Measurements from ENCODE around the gene NEUROD1.

NEUROD1 gene

DNA sequence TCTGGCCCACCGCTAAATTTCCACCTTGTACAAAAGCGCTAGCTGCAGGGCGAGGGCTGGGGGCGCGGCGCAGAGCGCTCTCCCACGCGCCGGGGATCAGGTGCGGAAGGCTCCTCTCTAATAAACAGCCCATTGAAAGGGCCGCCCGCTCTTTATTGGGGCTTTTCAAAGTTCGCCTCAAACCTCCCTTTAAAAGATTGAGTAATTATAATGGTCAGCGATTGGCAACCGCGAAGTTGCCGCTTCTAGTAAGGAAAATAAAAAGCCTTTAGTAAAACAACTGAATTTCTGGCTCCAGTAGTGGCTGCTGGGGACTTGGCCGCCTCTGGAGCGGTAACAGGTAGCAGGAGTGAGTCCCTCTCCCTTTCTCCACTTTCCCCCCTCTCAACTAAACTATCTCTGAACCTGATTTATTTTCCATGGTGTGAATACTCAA lies 755 bp downstream of the NEUROD1 start:
- no peak for DNase-seq

GRCh38 chr2:181678861-181679543 lies 1.3 kb downstream of the NEUROD1 start:
- no peak for DNase-seq

- peak; percentile 73 for DNase-seq
Observed at GRCh38 chr2:181677912-181678586, 2.3 kb downstream of the NEUROD1 start.

- DNase-seq = no peak
Observed at GRCh38 chr2:181675254-181675653, 5.1 kb downstream of the NEUROD1 start.

GRCh38 chr2:181674461-181674860 lies 5.9 kb downstream of the NEUROD1 start:
- no peak for DNase-seq

DNA sequence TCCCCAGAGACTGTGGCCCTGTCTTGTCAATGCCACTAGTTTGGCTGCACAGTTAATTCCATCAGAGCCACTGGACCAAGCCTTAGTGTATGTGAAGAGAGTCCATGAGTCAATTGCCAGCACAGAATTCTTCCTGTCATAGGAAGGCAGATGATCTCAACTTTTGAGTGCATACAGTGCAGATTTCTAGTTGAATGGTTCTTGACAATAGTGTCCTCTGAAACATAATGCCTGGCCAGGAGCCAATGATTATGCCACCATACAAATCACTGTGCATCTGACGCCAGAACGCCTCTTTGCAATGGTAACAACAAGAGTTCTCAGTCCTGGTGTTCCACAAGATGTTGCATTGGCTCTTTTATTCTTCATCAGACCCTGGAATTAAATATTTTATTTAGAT lies 7.1 kb downstream of the NEUROD1 start:
- DNase-seq = no peak

- no peak for DNase-seq
Observed at GRCh38 chr2:181672255-181673008, 7.9 kb downstream of the NEUROD1 start.

GRCh38 chr2:181670632-181671031 lies 9.7 kb downstream of the NEUROD1 start:
- no peak for DNase-seq

DNA sequence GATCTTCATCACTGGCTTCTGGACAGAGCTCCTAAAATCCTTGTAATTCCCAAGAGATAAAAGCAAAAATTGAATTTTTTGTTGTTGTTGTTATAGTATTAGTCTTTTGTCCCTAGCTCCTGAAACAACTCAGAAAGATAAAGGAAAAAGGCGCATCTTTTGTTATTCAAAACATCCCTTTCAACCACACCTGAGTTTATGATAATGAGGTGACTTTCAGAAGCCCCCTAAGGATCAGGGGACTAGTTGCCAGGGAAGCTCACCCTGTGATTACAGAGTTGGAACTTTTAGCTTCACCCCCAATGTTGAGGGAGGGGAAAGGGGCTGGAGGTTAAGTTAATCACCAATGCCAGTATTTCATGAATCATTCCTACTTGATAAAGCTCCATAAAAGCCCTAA lies 13.1 kb downstream of the NEUROD1 start:
- no peak for DNase-seq

- DNase-seq = no peak
Observed at GRCh38 chr2:181662287-181662686, 18.0 kb downstream of the NEUROD1 start.

DNA sequence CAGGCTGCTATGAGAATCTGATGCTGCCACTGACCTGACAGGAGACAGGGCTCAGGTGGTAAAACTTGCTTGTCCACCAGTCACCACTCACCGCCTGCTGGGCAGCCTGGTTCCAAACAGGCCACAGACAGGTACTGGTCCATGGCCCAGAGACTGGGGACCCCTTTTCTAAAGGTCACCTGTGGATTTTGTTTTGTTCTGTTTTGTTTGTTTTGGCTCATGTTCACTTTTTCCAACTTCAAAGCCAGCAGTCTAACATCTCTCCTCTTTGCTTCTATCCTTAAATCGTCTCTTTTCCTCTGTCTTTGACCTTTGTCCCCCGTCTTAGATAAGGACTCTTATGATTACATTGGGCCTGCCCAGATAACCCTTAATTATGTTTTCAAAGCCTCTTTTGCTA lies 20.1 kb downstream of the NEUROD1 start:
- no peak for DNase-seq

GRCh38 chr2:181658444-181658843 lies 21.9 kb downstream of the NEUROD1 start:
- no peak for DNase-seq

DNA sequence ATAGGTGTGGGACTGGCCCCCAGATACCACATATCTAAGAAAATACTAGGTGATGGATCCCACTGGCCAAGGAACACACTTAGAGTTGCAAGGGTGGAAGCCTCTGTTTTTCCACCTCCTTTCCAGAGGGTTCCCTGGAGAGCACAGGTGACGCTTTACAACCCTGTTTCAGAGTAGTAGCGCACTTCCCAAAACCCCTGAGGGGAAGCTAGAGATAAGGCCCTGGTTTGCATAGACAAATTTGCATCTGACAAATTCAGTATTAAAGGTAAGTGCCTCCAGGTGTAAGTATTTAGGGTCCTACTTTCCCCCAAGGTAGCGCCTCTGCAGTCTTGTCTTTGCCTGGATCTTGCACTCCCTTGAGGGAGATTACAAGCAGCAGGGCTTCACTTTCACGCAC lies 22.9 kb downstream of the NEUROD1 start:
- DNase-seq = no peak

- DNase-seq = no peak
Observed at GRCh38 chr2:181656450-181657291, 23.6 kb downstream of the NEUROD1 start, which contains the start of gene CERKL. Gene CERKL, minus strand, starts transcription at chr2:181657105. Its CDS starts 99 bp downstream, at chr2:181657006.

- DNase-seq = no peak
Observed at GRCh38 chr2:181655519-181655918, 24.8 kb downstream of the NEUROD1 start.

- no peak for DNase-seq
Observed at GRCh38 chr2:181649436-181649979, 30.8 kb downstream of the NEUROD1 start.

DNA sequence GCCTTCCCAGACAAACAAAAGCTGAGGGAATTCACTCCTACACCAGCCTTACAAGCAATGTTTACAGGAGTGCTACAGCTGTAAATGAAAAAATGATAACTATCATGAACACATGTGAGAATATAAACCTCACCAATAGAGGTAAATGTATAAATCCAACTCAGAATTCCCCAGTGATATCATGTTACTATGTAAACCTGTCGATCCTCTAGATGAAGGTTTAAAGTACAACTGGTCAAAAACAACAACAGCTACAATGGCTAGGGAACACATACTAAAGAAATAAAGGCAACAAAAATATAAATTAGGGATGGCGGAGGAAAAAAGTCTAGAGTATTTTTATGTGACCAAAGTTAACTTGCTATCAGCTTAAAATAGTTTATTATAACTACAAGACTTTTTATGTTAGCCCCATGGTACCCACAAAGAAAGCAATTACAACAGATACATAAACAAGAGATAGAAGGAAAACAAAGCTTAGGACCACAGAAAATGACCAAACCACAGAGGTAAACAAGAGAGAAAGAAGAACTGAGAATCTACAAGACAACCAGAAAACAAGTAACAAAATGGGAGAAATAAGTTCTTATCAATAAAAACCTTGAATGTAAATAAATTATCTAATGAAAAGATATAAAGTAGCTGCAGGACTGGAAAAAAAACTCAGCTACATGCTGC lies 31.7 kb downstream of the NEUROD1 start:
- no peak for DNase-seq

DNA sequence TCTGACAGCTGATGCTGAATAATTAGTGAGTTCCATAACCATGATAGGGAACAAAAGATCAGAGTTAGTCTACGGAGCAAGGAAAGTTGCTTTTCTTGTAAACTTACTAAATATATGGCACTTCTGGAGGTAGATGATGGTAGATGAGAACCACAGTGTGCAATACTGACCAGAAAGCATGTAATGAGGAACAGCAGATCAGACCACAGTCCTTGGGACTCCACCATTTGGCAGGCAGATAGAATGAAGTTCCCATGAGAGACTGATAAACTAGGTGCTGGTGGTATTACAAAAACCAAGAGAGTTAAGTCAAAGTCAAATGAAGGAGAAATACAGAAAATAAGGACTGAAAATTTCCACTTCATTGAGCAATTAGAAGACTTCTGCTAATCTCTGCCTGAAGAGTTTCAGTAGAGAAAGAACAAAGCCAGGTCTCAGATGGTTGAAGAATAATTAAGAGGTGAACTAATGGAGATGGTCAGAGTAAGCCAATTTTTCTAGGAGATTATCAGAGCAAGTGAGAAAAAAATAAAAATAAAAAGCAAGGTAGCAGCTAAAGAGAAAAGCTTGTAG lies 33.8 kb downstream of the NEUROD1 start:
- no peak for DNase-seq

DNA sequence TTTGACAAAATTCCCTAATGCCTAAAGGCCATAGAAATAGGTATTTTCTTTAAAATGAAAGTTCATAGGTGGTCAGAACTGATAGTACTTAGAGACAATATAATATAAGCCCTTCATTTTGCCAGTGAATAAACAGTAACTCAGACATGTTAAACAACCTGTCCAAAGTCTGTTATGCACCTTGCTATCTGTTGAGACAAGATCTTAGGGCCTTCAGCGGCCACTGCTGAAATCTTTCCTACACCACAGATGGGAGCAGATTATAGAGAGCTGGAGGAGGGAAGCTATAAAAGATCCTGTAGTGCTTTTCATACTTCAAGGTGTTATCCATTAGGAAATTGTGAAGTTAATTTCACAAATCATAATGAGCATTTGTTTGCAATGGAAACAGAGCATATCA lies 37.2 kb downstream of the NEUROD1 start:
- no peak for DNase-seq

DNA sequence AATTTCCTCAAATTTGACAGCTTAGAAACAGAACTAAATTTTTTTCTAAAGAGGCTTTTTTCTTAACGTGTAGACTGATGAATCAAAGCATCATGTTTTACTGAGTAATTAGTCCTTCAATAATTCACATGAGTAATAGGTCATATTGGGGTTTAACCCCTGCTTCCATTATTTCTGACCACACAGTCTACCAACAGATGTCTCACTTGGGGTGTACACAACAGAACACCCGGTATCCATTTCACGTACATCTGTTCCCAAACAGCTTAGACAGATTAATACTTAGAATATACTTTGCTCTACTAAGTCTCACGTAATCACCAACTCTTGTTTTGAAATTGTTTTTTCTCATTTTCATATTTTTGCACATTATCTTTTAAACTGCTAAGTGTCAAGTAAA lies 38.2 kb downstream of the NEUROD1 start:
- DNase-seq = no peak

GRCh38 chr2:181639686-181640085 lies 40.6 kb downstream of the NEUROD1 start:
- DNase-seq = no peak
